ENCODE measurements around the gene KIAA1614. TPM values are rescaled to one million over a fixed set of nuclear protein-coding genes. Genes with fewer than 3 reads are reported as not detected.
"Not testable (repeated sequence)": the region's sequence is repeated elsewhere in the genome, so short reads cannot be mapped to it uniquely, and the experiment has no call there.

KIAA1614 gene
- total RNA-seq, 1 donor from 2014 or later, result 13.0 TPM

- intact Hi-C loops (cut with DNase I), result no loop called here
- H3K27me3 ChIP-seq, result no peaks in the 10 kb centered on the region
- H3K9me3 ChIP-seq, result no peaks in the 10 kb centered on the region
- H3K4me1 ChIP-seq, result peaks cover 41% of the 10 kb centered on the region
- no peaks in the 10 kb centered on the region for H3K36me3 ChIP-seq
- H3K4me3 ChIP-seq, result peak overlapping the region; percentile 55
- TF ChIP-seq POLR2A (IDR thresholded peaks at IDR 0.05) (no peak), CTCF (IDR thresholded peaks at IDR 0.05) (no peak), POLR2AphosphoS5 (IDR thresholded peaks at IDR 0.05; ENCODE audit: insufficient read depth in 1 of 2, low read depth in 1 of 2) (no peak)
- H3K27ac ChIP-seq, result peak overlapping the region; percentile 78
- DNase-seq (ENCODE audit: extremely low spot score in 2 of 2), result no peak
Measured at GRCh38 chr1:180954801-180955165, 42.1 kb downstream of the KIAA1614 start.

- TF ChIP-seq CTCF (IDR thresholded peaks at IDR 0.05) (no peak), POLR2A (IDR thresholded peaks at IDR 0.05) (no peak), POLR2AphosphoS5 (IDR thresholded peaks at IDR 0.05; ENCODE audit: insufficient read depth in 1 of 2, low read depth in 1 of 2) (no peak)
- Histone ChIP-seq H3K9me3 (no peaks in the 10 kb centered on the region), H3K27ac (no peak overlapping the region), H3K27me3 (no peaks in the 10 kb centered on the region), H3K4me1 (peaks cover 41% of the 10 kb centered on the region), H3K4me3 (no peak overlapping the region), H3K36me3 (no peaks in the 10 kb centered on the region)
- intact Hi-C loops (cut with DNase I), result no loop called here
- no peak for DNase-seq (ENCODE audit: extremely low spot score in 2 of 2)
Measured at GRCh38 chr1:180956028-180956640, 43.4 kb downstream of the KIAA1614 start.

- intact Hi-C loops (cut with DNase I); H3K9me3 ChIP-seq; H3K27ac ChIP-seq; DNase-seq (ENCODE audit: extremely low spot score in 2 of 2); H3K27me3 ChIP-seq; H3K4me3 ChIP-seq; H3K36me3 ChIP-seq: not testable (repeated sequence)
- peaks cover 25% of the 10 kb centered on the region for H3K4me1 ChIP-seq
Measured at GRCh38 chr1:180959620-180960019, 46.9 kb downstream of the KIAA1614 start.

- Histone ChIP-seq H3K27me3 (no peaks in the 10 kb centered on the region), H3K4me3 (no peak overlapping the region), H3K27ac (no peak overlapping the region), H3K36me3 (no peaks in the 10 kb centered on the region), H3K4me1 (peaks cover 7% of the 10 kb centered on the region), H3K9me3 (no peaks in the 10 kb centered on the region)
- DNase-seq (ENCODE audit: extremely low spot score in 2 of 2), result no peak
- TF ChIP-seq POLR2A (IDR thresholded peaks at IDR 0.05) (no peak), POLR2AphosphoS5 (IDR thresholded peaks at IDR 0.05; ENCODE audit: insufficient read depth in 1 of 2, low read depth in 1 of 2) (no peak), CTCF (IDR thresholded peaks at IDR 0.05) (no peak)
- intact Hi-C loops (cut with DNase I), result no loop called here
Measured at GRCh38 chr1:180961622-180962021, 48.9 kb downstream of the KIAA1614 start.

DNA sequence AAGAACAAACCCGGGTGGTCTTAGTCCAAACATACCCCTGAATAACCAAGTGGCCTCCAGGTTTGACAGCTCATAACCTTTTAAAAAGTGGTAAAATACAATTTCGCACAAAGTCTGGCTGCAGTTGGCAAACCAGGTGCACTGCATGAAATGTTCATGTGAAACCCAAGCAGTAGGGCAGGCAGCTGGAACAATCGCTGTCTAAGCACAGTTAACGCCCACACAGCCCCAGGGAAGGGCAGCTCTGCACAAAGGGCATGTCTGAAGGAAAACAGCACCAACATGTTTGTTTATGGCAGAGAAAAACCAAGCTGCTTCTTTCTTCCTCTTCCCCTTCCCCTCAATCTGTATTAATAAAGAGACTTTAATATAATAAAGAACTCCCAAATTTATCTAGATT is 49.5 kb downstream of the KIAA1614 start:
- intact Hi-C loops (cut with DNase I), result no loop called here
- no peak overlapping the region for H3K4me3 ChIP-seq
- H3K27ac ChIP-seq, result no peak overlapping the region
- no peaks in the 10 kb centered on the region for H3K27me3 ChIP-seq
- H3K9me3 ChIP-seq, result no peaks in the 10 kb centered on the region
- TF ChIP-seq POLR2AphosphoS5 (IDR thresholded peaks at IDR 0.05; ENCODE audit: insufficient read depth in 1 of 2, low read depth in 1 of 2) (no peak), POLR2A (IDR thresholded peaks at IDR 0.05) (no peak), CTCF (IDR thresholded peaks at IDR 0.05) (no peak)
- DNase-seq (ENCODE audit: extremely low spot score in 2 of 2), result no peak
- no peaks in the 10 kb centered on the region for H3K36me3 ChIP-seq
- peaks cover 7% of the 10 kb centered on the region for H3K4me1 ChIP-seq

Data from vagina (tissue), 2 donors.